Natural killer cell (primary cell): Measurements from ENCODE around the gene INTS1. TPM values are rescaled to one million over a fixed set of nuclear protein-coding genes. Genes with fewer than 3 reads are reported as not detected.

Experiments
- ATAC-seq, 3 donors: fragments of 150-1000 bp in 2 of 3; fragments of 200-7000 bp in 1 of 3; cut with Tn5 transposase; 1 replicate in 1 of 3; 2 replicates in 2 of 3; pipeline ENCODE4 v1.10.0; 2021; ENCODE audit warnings: mild to moderate bottlenecking in 2 of 3, moderate library complexity in 2 of 3
- DNase-seq, 2 donors: peaks; one replicate each; pipeline versions ENCODE4 v3.0.0 to v3.0.0-alpha.2; 2013 to 2021; ENCODE audit warnings: mixed read lengths in 1 of 2
- H3K27ac ChIP-seq: one replicate; pipeline ENCODE4 v1.5.1; 2013; ENCODE audit warnings: mild to moderate bottlenecking, low read length
- H3K27me3 ChIP-seq: one replicate; pipeline ENCODE4 v1.6.1; 2013; ENCODE audit warnings: low read length; ENCODE audit not compliant: control insufficient read depth, insufficient read depth
- H3K36me3 ChIP-seq: one replicate; pipeline ENCODE4 v1.6.1; 2013; ENCODE audit warnings: low read length; ENCODE audit not compliant: control insufficient read depth, insufficient read depth
- H3K4me1 ChIP-seq: one replicate; pipeline ENCODE4 v1.6.1; 2013; ENCODE audit warnings: low read length; ENCODE audit not compliant: control insufficient read depth, insufficient read depth
- H3K4me3 ChIP-seq: one replicate; pipeline ENCODE4 v1.5.1; 2013; ENCODE audit warnings: low read length
- H3K9me3 ChIP-seq: one replicate; pipeline ENCODE4 v1.6.1; 2013; ENCODE audit warnings: low read length; ENCODE audit not compliant: control insufficient read depth, insufficient read depth
- H3K27ac Mint-ChIP-seq, 2 donors: one replicate each; pipeline ENCODE4 v1.8.0; 2022; ENCODE audit warnings: mild to moderate bottlenecking in 2 of 2, mixed read lengths in 2 of 2, moderate library complexity in 1 of 2
- H3K27me3 Mint-ChIP-seq, 2 donors: one replicate each; pipeline ENCODE4 v1.8.0; 2022; ENCODE audit warnings: low read depth in 2 of 2, mixed read lengths in 2 of 2
- H3K36me3 Mint-ChIP-seq: one replicate; pipeline ENCODE4 v1.8.0; 2022; ENCODE audit warnings: mixed read lengths
- H3K4me1 Mint-ChIP-seq, 2 donors: one replicate each; pipeline ENCODE4 v1.8.0; 2022; ENCODE audit warnings: mixed read lengths in 2 of 2
- H3K4me3 Mint-ChIP-seq: one replicate; pipeline ENCODE4 v1.8.0; 2022; ENCODE audit warnings: mild to moderate bottlenecking, moderate library complexity, mixed read lengths
- H3K9me3 Mint-ChIP-seq, 2 donors: one replicate each; pipeline ENCODE4 v1.8.0; 2022; ENCODE audit warnings: mixed read lengths in 2 of 2
- WGBS: methylation state at CpG from one replicate; pipeline ENCODE4 v1.1.7; 2013; ENCODE audit warnings: missing lambda C conversion rate; ENCODE audit not compliant: insufficient coverage; 5-methylcytosine and 5-hydroxymethylcytosine counted together
- intact Hi-C: fragments of 100-400 bp; cut with micrococcal nuclease; formaldehyde crosslinking; loops from one replicate; pipeline ENCODE4 v1.14.2; 2022
- total RNA-seq, 4 donors: library from RNA; stranded (reverse); fragments of 120-200 nt in 1 of 4; gene quantifications; one replicate each; pipeline versions ENCODE4 v1.2.3 to v1.2.4, GENCODE V29; 2013 to 2022
- TF ChIP-seq, protein P1 (sequence below): fragments of 200-600 bp; IDR thresholded peaks from one replicate; pipeline ENCODE4 v1.8.0; 2022; ENCODE audit warnings: antibody characterized with exemption

Gene INTS1
- total RNA-seq, 3 donors from 2014 or later (not counting 1 experiment from before 2014, with no cell fraction given) = 92.7 to 115 (median 111) TPM

- ATAC-seq (no peak), DNase-seq (peak in 1 of 2 donors; percentile 20)
- TF ChIP-seq, protein P1, sequence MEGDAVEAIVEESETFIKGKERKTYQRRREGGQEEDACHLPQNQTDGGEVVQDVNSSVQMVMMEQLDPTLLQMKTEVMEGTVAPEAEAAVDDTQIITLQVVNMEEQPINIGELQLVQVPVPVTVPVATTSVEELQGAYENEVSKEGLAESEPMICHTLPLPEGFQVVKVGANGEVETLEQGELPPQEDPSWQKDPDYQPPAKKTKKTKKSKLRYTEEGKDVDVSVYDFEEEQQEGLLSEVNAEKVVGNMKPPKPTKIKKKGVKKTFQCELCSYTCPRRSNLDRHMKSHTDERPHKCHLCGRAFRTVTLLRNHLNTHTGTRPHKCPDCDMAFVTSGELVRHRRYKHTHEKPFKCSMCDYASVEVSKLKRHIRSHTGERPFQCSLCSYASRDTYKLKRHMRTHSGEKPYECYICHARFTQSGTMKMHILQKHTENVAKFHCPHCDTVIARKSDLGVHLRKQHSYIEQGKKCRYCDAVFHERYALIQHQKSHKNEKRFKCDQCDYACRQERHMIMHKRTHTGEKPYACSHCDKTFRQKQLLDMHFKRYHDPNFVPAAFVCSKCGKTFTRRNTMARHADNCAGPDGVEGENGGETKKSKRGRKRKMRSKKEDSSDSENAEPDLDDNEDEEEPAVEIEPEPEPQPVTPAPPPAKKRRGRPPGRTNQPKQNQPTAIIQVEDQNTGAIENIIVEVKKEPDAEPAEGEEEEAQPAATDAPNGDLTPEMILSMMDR = no peak
- no peaks in the 10 kb centered on the region for H3K27me3 ChIP-seq
- Mint-ChIP-seq H3K9me3 (no peaks in the 10 kb centered on the region), H3K4me3 (no peak overlapping the region), H3K36me3 (no peaks in the 10 kb centered on the region), H3K27me3 (no peaks in the 10 kb centered on the region), H3K27ac (no peak overlapping the region), H3K4me1 (no peaks in the 10 kb centered on the region)
- no peak overlapping the region for H3K27ac ChIP-seq
- H3K4me3 ChIP-seq = no peak overlapping the region
- WGBS = 96% methylated on average over 24 of the region's 24 CpGs
- H3K4me1 ChIP-seq = no peaks in the 10 kb centered on the region
- H3K36me3 ChIP-seq = peaks cover 57% of the 10 kb centered on the region
- intact Hi-C loops = no loop called here
- no peaks in the 10 kb centered on the region for H3K9me3 ChIP-seq
These were observed 29.5 kb downstream of the INTS1 start for GRCh38 chr7:1474736-1475135.

GRCh38 chr7:1473864-1474512, 30.2 kb downstream of the INTS1 start:
- H3K9me3 ChIP-seq = no peaks in the 10 kb centered on the region
- intact Hi-C loops = no loop called here
- TF ChIP-seq, protein P1 = peak; percentile 89
- WGBS = 39% methylated on average over 37 of the region's 37 CpGs
- no peak overlapping the region for H3K4me3 Mint-ChIP-seq
- H3K27me3 Mint-ChIP-seq = no peaks in the 10 kb centered on the region
- no peak overlapping the region for H3K4me3 ChIP-seq
- no peaks in the 10 kb centered on the region for H3K36me3 Mint-ChIP-seq
- H3K4me1 ChIP-seq = no peaks in the 10 kb centered on the region
- no peaks in the 10 kb centered on the region for H3K9me3 Mint-ChIP-seq
- ATAC-seq (peak; percentile 80 to 90 (median 81)), DNase-seq (peak; percentile 71 to 95)
- H3K4me1 Mint-ChIP-seq = no peaks in the 10 kb centered on the region
- H3K27me3 ChIP-seq = no peaks in the 10 kb centered on the region
- no peak overlapping the region for H3K27ac ChIP-seq
- H3K27ac Mint-ChIP-seq = no peak overlapping the region
- peaks cover 51% of the 10 kb centered on the region for H3K36me3 ChIP-seq

DNA sequence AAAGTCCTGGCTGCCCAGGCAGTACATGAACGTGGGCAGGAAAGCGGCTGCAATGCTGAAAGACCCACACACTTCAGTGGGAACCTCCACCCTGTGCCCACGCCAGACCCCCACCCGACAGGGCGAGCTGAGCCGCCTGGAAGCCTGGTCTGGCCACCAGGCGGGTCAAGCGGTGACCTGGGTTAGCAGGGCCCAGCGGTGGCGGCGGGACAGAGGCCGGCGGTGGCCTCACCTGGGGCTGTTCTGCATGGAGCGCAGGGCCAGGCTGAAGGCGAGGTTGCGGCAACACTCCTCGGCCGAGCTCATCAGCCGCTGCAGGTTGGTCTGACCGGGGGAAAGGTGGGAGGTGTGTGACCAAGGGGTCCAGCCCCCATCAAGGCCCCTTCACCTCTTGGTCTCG, 33.3 kb downstream of the INTS1 start:
- TF ChIP-seq, protein P1 = no peak
- Mint-ChIP-seq H3K27ac (no peak overlapping the region), H3K36me3 (no peaks in the 10 kb centered on the region), H3K9me3 (no peaks in the 10 kb centered on the region), H3K27me3 (no peaks in the 10 kb centered on the region), H3K4me1 (peaks cover 0 to 5% of the 10 kb centered on the region in 2 donors), H3K4me3 (no peak overlapping the region)
- H3K9me3 ChIP-seq = no peaks in the 10 kb centered on the region
- H3K27me3 ChIP-seq = no peaks in the 10 kb centered on the region
- no peak overlapping the region for H3K4me3 ChIP-seq
- no peaks in the 10 kb centered on the region for H3K4me1 ChIP-seq
- peaks cover 27% of the 10 kb centered on the region for H3K36me3 ChIP-seq
- H3K27ac ChIP-seq = no peak overlapping the region
- ATAC-seq (no peak), DNase-seq (no peak)
- intact Hi-C loops = no loop called here
- 97% methylated on average over 21 of the region's 21 CpGs for WGBS
